NCI-H146 (cell line): ENCODE measurements around the gene GAL.

Experiments
- DNase-seq: peaks from one replicate; lab custom pipeline; 2025; lab: John Stamatoyannopoulos, UW

The GAL gene

GRCh38 chr11:68659158-68659921 is 25.0 kb upstream of the GAL start:
- DNase-seq, result peak; percentile 94

- DNase-seq, result no peak
Measured at GRCh38 chr11:68660066-68660810, 24.1 kb upstream of the GAL start.

- no peak for DNase-seq
Measured at GRCh38 chr11:68661014-68661413, 23.3 kb upstream of the GAL start.

- no peak for DNase-seq
Measured at GRCh38 chr11:68661697-68662603, 22.4 kb upstream of the GAL start.

GRCh38 chr11:68663482-68664010 is 20.8 kb upstream of the GAL start:
- no peak for DNase-seq

GRCh38 chr11:68664141-68664540 is 20.2 kb upstream of the GAL start:
- DNase-seq, result no peak

- no peak for DNase-seq
Measured at GRCh38 chr11:68664906-68665305, 19.4 kb upstream of the GAL start.

GRCh38 chr11:68665436-68665835 is 18.9 kb upstream of the GAL start:
- DNase-seq, result no peak

- DNase-seq, result no peak
Measured at GRCh38 chr11:68666849-68667248, 17.5 kb upstream of the GAL start.

- DNase-seq, result no peak
Measured at GRCh38 chr11:68667511-68668500, 16.5 kb upstream of the GAL start.

GRCh38 chr11:68669301-68670090 is 14.8 kb upstream of the GAL start:
- no peak for DNase-seq

- DNase-seq, result no peak
Measured at GRCh38 chr11:68670208-68670992, 13.9 kb upstream of the GAL start.

- no peak for DNase-seq
Measured at GRCh38 chr11:68673306-68673945, 10.9 kb upstream of the GAL start.

- no peak for DNase-seq
Measured at GRCh38 chr11:68673991-68674390, 10.4 kb upstream of the GAL start.

- no peak for DNase-seq
Measured at GRCh38 chr11:68674461-68674860, 9.9 kb upstream of the GAL start.

- DNase-seq, result peak; percentile 10
Measured at GRCh38 chr11:68677432-68677831, 6.9 kb upstream of the GAL start.

- no peak for DNase-seq
Measured at GRCh38 chr11:68678031-68678441, 6.3 kb upstream of the GAL start.

GRCh38 chr11:68680541-68681231 is 3.7 kb upstream of the GAL start:
- DNase-seq, result peak; percentile 7
